ENCODE measurements around the gene IGLL5.
A peak's percentile ranks its signal among the peaks of the same experiment; 100 is the strongest.
"Not testable (repeated sequence)": the region's sequence is repeated elsewhere in the genome, so short reads cannot be mapped to it uniquely, and the experiment has no call there.

IGLL5 gene

DNA sequence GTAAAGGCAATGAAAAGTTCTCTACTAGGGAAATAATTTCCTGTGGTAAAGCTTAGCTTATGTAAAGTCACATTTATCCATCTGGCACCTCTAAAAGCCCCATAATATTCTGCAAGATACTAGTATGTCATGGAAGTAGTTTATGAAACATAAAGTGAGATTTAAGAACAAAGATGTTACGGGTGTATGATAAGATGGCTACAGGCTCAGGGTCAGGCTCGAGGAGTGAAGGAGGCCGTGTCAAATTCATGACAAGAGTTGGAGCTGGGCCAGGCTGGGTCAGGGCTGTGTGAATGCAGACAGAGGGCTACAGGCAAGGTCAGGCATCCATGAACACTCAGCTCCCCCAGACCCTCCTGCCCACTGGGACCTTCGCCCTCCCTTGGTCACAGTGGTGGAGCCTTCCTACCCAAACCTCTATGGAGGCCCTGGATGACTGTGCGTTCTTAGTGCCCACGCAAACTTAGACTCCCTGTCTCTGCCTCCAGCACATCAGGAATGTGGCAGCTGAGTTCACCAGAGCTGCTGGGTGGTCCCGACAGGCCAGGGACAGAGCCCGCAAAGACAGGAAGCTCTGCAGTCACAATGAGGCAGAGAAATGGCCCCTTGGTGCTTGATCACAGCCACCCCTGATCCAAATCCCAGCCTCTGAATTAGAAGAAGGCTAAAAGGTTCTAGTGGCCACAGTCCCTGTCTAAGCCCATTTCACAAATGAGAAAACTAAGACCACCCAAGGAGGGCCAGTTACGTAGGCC lies 14.8 kb downstream of the IGLL5 start:
- DNase-seq, result no peak

GRCh38 chr22:22903355-22903777 lies 15.8 kb downstream of the IGLL5 start:
- DNase-seq, result peak; percentile 33

GRCh38 chr22:22903781-22904192 lies 16.2 kb downstream of the IGLL5 start:
- not testable (repeated sequence) for DNase-seq

DNA sequence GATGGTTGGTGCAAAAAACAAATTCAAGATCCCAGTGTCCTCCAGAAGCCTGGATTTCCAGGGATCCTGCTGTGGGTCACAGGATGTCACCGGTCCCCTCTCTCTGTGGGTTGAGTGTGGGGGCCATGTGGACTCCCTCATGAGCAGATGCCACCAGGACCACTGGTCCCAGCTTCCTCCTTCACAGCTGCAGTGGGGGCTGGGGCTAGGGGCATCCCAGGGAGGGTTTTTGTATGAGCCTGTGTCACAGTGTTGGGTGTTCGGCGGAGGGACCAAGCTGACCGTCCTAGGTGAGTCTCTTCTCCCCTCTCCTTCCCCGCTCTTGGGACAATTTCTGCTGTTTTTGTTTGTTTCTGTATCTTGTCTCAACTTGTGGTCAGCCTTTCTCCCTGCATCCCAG lies 17.1 kb downstream of the IGLL5 start:
- DNase-seq, result not testable (repeated sequence)

- DNase-seq, result not testable (repeated sequence)
These were observed 18.8 kb downstream of the IGLL5 start for GRCh38 chr22:22906391-22906790.

- no peak for DNase-seq
These were observed 19.4 kb downstream of the IGLL5 start for GRCh38 chr22:22906907-22907550.

- DNase-seq, result no peak
These were observed 20.2 kb downstream of the IGLL5 start for GRCh38 chr22:22907551-22908494.

GRCh38 chr22:22908495-22908861 lies 20.9 kb downstream of the IGLL5 start:
- DNase-seq, result no peak

DNA sequence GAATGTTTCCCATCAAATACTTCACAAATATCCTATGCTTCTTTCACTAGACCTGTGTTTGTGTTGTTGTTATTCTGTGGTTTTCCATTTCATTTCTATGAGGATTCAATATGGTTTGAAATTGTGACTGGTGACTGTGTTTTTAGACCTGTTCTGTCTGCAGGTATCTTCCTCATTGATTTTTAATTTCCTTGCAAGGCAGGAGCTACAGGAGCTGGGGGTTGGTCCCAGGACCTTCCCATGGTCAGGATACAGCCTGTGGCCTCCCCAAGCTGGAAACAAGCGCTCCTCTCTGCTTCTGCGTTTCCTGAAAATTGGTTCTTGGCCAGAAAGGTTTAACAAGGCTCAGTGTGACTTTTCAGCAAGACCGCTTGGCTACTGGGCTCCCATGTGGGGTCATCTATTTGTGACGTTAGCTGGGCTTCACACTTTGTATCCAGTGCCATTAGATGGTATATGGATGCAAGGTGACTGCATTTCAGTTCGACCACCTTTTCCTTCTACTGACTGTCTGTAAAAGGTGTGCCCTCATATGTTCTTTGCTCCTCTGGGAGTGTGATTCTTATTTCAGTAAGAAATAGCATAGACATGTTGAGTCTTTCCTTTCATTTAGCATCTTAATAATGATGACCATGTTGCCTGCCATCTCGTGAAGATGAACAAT lies 21.5 kb downstream of the IGLL5 start:
- DNase-seq, result no peak

GRCh38 chr22:22909605-22910271 lies 22.1 kb downstream of the IGLL5 start:
- DNase-seq, result no peak

DNA sequence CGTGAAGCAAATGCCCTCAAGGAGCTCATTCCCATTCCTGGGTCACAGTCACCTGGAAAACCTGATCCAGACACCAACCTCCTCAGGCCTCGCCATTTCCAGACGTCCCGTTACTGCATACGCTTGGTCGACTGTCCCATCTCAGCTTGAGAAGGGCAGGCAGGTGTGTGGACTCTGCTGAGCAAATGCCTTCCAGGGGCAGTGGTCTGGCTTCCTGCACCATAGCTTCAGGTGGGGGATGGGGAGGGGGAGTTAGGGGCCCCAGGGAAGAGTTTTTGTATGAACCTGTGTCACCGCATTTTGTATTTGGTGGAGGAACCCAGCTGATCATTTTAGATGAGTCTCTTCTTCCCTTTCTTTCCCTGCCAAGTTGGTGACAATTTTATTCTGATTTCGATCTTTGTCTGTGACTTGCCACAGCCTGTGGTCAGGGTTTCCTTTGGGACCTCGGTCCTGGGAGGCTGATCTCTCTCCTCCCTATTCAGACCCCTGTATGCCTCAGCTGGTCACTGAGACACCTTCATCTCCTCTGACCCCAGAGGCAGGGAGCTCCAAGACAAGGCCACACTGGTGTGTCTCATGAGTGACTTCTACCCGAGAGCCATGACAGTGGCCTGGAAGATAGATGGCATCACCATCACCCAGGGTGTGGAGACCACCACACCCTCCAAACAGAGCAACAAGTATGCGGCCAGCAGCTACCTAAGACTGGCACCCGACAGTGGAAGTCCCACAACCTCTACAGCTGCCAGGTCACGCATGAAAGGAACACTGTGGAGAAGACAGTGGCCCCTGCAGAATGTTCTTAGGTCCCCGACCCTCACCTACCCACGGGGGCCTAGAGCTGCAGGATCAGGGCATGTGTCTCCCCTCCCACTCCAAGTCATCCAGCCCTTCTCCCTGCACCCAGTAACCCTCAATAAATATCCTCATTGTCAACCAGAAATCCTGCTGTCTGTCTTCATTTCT lies 22.9 kb downstream of the IGLL5 start:
- DNase-seq, result no peak

- no peak for DNase-seq
These were observed 23.9 kb downstream of the IGLL5 start for GRCh38 chr22:22911327-22912134.

DNA sequence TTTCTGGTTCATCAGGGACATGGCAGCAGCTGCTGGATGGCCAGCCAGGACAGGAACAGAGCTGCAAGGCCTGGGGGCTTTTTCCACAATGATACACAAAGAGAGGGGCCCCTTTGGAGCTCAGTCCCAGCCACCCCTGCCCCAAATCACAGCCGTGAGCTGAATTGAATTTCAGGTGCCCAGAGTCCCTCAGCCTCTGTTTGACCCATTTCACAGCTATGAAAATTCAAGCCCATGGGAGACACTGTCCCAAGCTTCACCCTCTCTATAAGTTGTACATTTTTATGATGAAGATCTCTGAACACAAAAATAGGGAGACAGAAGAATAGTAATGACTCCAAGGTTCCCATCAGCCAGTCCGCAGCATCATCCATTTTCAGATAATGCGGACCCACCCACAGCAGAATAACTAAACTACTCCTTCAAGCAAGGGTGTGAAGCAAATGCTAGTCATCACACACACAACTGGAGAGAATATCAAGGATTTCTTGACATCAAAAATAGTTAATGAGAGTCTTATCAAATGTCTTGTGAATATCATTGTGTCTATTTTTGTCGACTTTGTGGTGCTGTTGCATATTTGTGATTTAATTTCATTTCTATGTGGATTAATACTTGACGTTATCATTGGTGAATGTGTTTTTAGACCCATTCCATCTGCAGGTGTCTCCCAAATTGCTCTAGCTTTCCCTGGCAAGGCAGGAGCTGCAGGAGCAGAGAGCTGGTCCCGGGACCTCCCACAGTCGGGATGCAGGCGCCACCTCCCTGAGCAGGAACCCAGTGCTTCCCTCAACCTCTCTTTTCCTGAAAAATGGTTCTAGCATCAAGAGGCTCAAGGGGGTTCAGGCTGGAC lies 24.7 kb downstream of the IGLL5 start:
- DNase-seq, result no peak

DNA sequence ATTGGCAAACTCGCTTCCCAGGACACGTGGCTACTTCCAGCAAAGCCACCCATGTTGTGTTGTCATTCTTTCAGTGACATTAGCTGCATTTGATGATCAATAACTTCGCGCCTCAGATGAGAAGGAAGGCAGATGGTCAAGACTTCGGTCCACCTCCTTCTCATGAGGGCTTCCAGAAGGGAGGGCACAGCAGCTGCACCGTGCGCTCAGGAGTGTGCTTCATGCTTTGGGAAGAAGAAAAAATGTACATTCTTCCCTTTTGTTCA lies 25.3 kb downstream of the IGLL5 start:
- DNase-seq, result no peak

GRCh38 chr22:22913989-22914388 lies 26.4 kb downstream of the IGLL5 start:
- no peak for DNase-seq

DNA sequence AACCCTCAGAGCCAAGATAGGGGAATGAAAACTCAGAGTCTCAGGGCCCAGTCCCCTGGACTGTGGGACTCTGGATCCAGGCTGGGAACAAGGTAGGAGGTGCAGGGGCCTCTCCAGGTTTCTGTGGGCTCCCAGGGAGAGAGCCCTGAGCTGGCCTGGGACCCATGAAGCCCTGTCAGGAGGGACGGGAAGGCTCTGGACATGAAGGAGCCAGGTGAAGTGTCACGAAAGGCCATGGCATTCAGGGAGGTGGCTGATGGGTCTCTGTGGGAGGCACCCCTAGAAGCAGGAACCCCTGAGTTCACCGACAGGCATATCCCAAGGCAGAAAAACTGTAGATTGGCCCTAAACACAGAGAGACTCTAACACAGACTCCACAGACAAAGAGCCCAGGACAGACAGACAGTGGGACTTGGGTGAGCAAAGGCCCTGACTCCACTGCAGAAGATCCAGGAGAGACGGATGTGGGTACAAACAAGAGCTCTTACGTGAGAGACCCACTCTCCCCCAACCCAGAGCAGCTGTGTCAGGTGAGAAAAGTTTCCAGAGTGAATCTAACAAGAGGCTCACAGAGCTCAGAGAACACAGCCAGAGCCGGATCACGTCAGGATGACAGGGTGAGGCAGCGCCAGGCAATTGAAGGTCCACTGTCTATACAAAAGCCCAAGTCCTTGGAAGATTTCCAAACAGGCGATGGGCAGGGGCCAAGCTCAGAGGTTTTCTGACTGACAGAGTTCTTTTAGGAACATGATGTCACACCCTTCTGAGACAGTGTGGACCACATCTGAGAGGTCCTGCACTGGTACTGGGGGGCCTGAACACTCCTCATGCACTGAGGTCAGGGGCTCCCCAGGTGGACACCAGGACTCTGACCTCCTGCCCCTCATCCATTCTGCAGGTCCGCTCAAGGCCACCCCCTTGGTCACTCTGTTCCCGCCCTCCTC lies 27.4 kb downstream of the IGLL5 start:
- no peak for DNase-seq

GRCh38 chr22:22915670-22916035 lies 28.0 kb downstream of the IGLL5 start:
- DNase-seq, result no peak

GRCh38 chr22:22916215-22916951 lies 28.8 kb downstream of the IGLL5 start:
- no peak for DNase-seq

Measured in suppressor macrophage treated with lipopolysaccharide for 4 hours (primary cell).